NCI-H1105 treated with DMSO at 0.1 percent for 48 hours (cell line): ENCODE data around the gene ASXL1.
A peak's percentile ranks its signal among the peaks of the same experiment; 100 is the strongest.
"Not testable (repeated sequence)": the region's sequence is repeated elsewhere in the genome, so short reads cannot be mapped to it uniquely, and the experiment has no call there.

Source experiments
- DNase-seq: peaks from one replicate; lab custom pipeline; 2025; lab: John Stamatoyannopoulos, UW

Gene ASXL1

DNA sequence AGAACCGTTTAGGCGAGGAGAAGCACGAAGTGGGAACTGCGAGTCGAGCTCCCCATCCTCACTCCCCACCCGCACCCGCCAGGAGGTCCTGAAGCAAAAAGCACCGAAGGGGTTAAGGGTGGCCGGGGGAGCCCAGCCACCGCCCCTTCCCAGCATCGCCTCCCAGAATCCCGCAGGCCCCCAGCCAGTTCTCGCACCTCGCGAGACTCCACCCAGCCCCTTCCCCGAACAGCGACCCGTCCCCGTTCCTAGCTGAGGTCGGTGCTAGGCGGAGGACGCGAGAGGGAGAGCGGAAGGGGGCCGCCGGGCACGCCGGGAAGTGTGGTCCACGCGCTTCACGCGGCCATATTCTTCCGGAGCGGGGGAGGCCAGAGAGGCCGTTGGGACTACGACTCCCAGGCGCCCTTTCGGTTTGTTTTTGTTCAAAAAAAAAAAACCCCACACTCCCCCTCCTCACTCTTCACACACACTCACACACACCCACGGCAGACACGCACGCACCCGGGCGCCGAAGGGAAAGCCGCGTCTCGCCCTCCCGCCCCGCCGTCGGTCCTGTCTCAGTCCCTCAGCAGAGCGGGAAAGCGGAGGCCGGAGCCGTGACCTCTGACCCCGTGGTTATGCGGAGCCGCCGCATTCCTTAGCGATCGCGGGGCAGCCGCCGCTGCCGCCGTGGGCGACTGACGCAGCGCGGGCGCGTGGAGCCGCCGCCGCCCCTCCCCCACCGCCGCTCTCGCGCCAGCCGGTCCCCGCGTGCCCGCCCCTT, at the start of gene ASXL1:
Gene ASXL1, plus strand, starts transcription at position 463 of the 763 bp plus-strand sequence. CDS start 445 bp downstream, outside the sequence.
- peak; percentile 98 for DNase-seq

DNA sequence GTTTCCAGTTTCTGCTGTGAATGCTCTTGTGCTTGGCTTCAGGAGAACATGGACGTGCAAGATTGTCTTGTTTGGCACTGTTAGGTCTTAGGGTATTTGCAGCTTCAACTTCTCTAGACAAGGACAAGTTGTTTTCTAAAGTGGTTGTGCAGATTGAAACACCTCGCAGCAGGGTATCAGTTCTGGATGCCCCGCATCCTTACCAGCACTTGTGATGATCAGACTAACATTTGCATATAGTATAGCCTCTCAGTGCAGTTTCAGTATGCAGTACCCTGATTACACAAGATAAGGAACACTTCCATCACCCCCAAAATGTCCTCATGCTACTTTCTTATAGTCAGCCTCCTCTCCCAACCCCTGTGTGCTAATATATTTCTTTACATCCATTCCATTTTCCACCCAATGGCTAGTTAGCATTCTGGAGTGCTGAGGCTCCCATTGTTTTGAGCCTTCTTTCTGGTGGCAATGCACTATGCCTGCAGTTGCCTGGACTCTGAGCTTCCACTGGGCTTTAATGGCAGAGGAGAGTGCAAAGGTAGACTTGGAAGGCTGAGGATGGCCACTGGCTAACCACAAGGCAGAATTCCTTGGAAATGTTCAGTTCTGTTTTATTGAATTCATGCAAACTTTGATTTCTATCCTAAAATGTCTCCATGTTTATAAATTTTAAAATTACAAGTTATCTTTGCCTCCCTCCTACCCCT, 45.3 kb upstream of the ASXL1 start:
- DNase-seq = no peak

DNA sequence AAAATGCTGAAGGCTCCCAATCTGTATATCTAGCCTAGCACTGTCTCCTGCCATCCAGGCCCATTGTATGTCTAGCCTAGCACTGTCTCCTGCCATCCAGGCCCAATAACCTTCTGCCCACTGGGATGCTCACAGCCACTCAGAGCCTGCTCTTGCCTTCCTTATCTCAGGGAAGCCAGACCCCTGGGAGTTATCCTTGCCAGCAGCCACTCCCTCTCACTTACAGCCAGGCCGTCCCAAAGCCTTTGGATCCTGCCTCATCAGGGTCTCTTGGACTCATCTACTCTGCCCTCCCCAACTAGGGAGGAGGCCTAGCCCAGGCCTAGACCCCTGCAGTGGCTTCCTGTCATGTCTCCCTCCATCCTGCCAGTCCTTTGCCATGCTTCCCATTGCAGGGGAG, 43.4 kb upstream of the ASXL1 start:
- no peak for DNase-seq

DNA sequence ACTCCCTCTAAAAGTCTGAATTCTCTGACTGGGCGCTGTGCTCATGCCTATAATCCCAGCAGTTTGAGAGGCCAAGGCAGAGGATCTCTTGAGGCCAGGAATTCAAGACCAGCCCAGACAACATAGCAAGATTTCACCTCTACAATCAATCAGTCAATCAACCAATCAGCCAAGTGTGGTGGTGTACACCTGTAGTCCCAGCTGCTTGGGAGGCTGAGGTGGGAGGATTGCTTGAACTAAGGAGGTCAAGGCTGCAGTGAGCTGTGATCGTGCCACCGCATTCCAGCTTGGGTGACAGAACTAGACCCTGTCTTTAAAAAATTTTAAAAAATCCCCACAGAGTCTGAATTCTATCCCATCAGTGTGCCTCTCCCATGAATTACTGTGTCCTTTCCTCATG, 42.7 kb upstream of the ASXL1 start:
- DNase-seq = no peak

DNA sequence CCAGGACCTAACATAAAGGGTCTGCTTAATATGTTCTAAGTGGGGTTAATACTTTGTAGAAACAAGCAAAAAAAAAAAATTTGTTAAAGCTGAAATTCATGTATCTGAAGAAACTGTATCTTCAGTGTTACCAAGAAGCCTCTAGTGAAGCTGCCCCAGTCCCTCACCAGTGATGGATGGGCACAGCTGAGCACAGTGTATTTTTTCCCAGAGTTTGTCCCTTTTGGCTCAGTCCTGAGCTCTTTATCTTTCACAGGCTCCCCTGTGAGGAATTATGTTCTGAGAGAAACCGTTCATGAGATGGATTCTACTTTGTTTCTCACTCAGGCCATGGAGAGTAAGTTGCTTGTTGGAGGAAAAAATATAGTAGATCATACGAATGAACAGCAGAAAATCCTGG, 42.2 kb upstream of the ASXL1 start:
- no peak for DNase-seq

DNA sequence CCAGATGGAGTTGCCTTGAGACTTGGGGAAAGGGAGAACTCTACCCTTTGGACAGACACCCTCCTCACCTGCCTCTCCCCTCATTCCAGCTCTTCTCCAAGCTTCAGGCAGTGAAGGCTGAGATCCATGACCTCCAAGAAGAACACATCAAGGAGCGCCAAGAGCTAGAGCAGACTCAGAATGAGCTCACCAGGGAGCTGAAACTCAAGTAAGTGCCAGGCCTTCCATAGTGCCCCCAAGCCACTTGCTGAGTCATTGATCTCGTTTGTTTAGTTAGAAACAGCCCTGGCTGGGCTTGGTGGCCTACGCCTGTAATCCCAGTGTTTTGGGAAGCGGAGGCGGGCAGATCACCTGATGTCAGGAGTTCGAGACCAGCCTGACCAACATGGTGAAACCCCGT, 41.5 kb upstream of the ASXL1 start:
- no peak for DNase-seq

DNA sequence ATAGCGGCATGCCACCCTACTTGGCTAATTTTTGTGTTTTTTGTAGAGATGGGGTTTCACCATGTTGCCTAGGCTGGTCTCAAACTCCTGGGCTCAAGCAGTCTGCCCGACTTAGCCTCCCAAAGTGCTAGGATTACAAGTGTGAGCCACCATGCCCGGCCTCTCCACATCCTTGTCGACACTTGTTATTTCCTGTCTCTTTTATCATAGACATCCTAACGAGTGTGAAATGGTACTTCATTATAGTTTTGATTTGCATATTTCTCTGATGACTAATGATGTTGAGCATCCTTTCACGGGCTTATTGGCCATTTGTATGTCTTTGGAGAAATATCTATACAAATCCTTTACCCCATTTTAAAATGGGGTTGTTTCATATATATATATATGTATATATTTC, 39.0 kb upstream of the ASXL1 start:
- no peak for DNase-seq

DNA sequence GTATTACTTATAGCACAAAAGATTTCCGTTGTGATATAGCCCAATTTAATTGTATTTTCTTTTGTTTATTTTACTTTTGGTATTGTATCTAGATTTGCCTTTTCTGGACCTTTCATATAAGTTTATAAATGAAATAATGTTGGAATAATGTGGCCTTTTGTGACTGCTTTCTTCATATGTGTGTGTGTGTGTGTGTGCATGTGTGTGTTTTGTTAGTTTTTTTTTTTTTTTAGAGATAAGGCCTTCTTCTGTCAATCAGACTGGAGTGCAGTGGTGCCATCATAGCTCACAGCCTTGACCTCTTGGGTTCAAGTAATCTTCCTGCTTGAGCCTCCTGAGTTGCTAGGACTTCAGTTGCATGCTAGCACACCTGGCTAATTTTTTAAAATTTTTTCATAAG, 37.8 kb upstream of the ASXL1 start:
- no peak for DNase-seq

DNA sequence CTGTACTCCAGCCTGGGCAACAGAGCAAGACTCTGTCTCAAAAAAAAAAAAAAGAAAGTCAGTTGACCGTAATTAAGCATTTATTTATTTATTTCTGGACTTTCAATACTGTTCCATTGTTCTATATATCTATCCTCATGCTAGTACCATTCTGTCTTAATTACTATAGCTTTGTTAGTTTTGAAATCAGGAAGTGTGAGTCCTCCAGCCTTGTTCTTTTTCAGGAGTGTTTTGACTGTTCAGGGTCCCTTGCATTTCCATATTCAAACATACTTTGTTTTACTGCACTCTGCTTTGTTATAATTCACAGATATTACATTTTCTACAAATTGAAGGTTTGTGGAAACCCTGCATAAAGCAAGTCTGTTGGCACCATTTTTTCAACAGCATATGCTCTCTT, 36.7 kb upstream of the ASXL1 start:
- DNase-seq = no peak

DNA sequence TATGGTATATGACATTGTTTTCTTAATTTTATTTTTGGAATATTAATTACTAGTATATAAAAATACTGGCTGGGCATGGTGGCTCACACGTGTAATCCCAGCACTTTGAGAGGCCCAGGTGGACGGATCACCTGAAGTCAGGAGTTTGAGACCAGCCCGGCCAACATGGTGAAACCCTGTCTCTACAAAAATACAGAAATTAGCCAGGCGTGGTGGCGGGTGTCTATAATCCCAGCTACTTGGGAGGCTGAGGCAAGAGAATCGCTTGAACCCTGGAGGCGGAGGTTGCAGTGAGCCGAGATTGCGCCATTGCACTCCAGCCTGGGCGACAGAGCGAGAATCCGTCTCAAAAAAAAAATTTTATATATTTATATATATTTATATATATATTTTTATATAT, 35.9 kb upstream of the ASXL1 start:
- not testable (repeated sequence) for DNase-seq

DNA sequence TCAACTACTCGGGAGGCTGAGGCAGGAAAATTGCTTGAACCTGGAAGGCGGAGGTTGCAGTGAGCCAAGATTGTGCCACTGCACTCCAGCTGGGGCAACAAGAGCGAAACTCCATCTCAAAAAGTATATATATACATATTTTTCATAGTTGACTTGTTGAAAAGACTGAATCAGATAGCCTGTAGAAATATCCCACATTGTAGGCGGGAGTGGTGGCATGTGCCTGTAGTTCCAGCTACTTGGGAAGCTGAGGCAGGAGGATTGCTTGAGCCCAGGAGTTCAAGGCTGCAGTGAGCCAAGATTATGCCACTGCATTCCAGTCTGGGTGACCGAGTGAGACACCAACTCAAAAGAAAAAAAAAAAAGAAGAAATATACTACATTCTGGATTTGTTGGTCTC, 34.4 kb upstream of the ASXL1 start:
- DNase-seq = not testable (repeated sequence)

DNA sequence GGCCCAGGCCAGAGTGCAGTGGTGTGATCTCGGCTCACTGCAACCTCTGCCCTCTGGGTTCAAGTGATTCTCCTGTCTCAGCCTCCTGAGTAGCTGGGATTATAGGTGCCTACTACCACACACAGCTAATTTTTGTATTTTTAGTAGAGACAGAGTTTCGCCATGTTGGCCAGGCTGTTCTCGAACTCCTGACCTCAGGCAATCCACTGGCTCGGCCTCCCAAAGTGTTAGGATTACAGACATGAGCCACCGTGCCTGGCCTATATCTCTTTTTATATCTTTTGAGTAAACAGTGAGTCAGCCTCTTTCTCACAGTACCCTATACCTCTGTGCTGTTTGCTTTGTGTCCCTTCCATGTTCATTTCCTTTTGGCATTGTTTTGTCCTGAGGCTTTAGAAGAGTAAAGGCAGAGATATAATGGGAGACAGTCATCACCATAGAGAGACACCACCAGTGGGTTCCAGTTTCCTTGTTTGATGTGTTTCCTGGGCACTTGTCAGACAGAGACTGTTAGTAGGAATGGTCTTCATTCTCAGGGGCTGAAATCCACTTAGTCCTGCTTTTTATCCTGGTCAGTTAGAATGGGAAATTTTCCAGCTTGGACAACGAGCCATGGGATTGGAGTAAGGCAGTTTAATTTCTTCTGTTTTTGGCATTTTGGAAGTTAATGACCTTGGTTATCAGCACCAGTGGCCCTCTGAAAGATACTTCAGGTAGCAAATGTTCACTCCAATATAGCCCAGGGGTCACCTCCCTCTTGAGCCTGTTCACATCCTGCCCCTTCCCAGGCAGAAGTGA, 32.2 kb upstream of the ASXL1 start:
- no peak for DNase-seq

DNA sequence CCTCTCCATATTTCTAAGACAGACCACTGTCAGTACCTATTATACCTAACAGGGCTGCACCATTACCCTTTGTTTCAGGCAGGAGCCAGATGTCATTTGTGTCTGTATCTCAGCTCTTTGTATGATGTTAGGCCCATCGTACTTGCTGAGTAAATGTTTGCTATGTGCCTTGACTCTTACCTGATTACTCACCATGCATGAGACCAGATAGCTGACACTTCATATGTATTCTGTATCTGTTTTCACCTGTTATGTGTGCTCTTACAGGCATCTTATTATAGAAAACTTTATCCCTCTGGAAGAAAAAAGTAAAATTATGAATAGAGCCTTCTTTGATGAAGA, 31.7 kb upstream of the ASXL1 start:
- no peak for DNase-seq

DNA sequence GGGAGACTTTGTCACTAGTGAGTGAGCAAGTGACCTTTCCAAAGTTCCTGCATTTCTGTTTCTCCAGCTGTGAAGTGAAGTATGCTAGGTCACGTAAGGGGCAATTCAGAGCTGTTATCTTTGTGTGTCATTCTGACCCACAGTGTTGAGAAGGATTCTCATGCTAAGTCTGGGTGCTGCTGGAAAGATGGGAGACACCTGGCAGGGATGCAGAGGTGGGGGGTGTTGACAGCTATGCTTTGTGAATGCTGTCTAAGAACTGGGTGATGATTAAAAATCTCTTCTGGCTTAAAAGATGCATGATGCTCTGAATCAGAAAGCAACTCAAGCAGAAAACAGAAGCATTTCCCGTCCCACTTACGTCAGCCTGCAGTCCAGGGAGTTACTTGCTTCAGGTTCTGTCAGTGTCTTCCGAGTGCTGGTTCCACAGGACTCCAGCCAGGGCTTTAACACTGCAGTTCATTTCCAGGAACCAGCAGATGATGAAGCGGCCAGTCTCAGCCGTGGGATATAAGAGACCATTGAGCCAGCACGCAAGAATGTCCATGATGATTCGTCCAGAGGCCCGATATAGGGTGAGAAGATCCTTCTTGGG, 30.9 kb upstream of the ASXL1 start:
- DNase-seq = no peak

DNA sequence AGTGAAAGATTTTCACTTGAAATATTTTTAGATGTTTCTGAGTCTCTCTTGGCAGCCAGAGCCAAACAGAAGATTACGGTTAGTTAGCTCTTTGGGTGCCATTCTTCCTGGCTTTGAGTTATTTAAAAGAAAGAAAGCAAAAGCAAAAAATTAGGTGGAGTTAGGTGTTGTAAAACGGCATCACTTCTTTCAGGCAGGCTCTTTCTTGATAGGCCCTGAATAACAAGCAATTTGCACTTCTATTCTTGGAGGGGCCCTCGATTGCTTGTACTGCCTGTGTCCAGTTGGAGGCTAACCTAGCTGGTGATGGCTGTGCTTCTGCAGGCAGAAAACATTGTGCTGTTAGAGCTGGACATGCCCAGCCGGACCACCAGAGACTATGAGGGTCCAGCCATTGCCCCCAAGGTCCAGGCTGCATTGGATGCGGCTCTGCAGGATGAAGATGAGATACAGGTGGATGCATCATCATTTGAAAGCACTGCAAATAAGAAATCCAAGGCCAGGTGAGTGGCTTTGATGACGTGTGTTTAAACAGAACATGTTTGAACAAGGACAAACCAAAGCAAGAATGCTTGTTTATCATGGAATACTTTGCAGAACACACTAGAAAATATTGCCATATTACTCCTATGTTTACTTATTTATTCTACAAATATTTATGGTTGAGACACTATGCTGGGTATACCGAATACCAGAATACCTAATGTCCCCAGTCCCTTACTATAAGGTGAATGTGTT, 28.1 kb upstream of the ASXL1 start:
- DNase-seq = no peak

DNA sequence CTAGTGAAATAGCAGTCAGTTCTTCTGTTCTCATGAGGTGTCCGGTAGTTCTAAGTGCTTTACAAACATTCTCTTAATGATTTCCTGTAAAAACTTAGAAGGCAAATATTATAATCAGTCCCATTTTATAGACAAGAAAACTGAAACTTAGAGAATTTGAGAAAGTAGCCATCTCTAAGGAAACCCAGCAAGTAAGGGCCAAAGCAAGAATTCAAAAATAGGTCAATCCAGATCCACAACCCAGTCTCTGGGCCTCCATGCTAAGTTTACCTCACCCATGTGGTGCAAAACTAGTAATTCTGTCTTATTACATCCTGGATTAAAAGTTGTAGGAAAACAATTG, 27.6 kb upstream of the ASXL1 start:
- DNase-seq = no peak

DNA sequence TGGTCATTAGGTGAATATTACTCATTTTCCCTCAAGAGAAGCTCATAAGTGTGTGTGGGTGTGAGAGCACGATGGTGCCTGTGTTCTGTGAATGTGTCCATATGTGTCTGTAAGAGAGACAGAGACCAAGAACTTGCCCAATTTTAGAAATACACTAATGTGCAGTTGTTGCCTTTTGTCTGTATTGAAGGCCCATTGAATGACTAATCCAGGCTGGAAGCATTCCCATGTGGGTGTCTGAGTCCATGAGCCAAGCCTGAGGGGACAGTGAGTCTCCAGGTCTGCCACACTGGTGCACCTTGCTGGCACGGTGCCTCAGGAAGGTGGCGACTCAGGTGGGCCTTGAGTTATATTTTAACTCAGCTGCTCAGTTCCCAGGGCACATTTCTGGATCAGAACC, 25.5 kb upstream of the ASXL1 start:
- no peak for DNase-seq

DNA sequence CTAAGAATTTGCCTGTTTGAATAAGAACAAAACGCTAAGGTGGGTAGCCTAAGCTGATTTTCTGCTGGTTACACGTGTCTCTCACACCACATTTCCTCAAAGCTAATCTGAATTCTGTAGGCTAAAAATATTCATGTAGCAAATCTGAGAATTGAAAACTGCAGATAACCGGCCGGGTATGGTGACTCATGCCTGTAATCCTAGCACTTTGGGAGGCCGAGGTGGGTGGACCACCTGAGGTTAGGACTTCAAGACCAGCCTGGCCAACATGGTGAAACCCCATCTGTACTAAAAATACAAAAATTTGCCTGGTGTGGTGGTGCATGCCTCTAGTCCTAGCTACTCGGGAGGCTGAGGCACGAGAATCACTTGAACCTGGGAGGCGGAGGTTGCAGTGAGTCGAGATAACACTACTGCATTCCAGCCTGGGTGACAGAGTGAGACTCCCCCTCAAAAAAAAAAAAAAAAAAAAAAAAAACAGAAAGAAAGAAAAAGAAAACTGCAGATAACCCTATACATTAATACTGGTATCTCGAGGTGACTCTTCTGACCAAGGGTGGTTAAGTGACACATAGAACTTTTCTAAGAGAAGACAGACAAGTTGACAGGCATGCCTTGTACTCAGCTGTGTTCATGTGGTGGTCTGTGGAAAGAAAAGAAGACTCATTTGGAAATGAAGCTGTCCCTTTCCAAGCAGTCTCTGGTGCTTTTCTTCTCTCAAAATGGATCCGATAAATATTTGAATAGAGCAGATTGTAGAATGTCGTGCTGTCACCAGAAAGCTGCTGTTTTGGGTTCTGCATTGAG, 24.7 kb upstream of the ASXL1 start:
- no peak for DNase-seq

DNA sequence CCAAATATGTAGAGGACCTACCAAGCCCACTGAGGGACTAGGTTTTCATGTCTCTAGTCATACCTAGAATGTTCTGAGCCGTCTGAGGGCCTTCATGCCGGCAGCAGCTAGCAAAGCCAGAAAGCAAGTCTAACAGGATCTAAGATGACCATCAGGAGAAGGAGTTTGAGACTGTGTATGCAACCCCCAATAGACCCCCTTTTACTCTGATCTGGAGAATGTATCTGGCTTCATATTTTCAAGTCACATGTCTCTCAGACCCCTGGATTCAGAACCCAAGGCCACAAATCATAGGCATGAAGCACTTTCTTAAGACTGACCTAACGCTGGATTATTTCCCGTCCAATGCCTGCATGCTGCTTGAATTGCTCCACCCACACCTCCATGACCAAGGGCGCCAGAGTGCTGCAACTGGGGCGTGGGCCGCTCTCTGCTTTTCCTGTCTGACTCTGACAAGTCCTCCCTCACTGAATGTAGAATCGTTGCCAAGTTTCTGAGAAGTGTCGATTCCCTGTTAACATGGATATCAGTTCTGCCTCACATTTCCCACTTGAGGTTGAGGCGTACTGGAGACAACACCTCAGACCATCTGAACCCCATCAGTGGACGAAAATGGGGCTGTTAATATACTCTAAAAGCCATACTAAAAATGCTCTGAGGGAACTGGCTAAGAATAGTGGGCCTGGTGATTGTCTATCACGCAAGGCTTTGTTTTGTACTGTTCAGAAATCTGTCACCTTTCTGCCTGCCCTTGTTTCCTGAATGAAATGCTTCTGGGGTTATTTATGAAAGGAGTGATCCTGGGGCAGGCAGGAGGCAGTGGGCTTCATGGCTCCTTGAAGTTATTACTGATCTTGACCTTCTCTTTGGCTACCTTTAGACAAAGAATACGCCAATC, 23.9 kb upstream of the ASXL1 start:
- no peak for DNase-seq

DNA sequence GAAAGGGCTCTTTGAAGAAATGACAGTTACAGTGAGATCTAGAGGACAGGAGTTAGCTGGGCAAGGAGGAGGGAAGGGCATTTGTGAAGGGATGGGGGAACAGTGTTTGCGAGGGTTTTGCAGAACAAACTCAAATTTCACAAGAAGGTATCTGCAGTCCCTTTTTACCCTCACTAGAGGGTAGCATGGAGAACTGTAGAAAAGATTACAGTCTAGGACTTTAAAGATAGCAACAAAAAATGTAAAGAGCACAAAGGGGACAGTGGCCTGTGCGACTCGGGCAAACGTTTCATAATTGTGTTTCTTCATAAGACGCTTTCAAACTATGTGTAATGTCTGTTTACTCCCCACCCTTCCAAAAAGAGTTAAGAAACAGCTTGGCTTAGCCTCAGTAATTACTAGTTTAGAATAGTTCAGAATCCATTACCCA, 21.2 kb upstream of the ASXL1 start:
- peak; percentile 22 for DNase-seq
